Endothelial cell (in vitro differentiated cells): ENCODE measurements around the gene CCT5. TPM values are rescaled to one million over a fixed set of nuclear protein-coding genes. Genes with fewer than 3 reads are reported as not detected.

Experiments used
- DNase-seq: peaks from one replicate; pipeline ENCODE4 v3.0.0; 2021; ENCODE audit warnings: low spot score
- H3K27ac Mint-ChIP-seq: one replicate; pipeline ENCODE4 v1.8.0; 2021; ENCODE audit warnings: mixed read lengths, inconsistent platforms; ENCODE audit not compliant: unreplicated experiment
- H3K27me3 Mint-ChIP-seq: one replicate; pipeline ENCODE4 v1.8.0; 2021; ENCODE audit warnings: mild to moderate bottlenecking, moderate library complexity, mixed read lengths, inconsistent platforms; ENCODE audit not compliant: unreplicated experiment
- H3K36me3 Mint-ChIP-seq: one replicate; pipeline ENCODE4 v1.8.0; 2021; ENCODE audit warnings: mild to moderate bottlenecking, low read depth, mixed read lengths, inconsistent platforms; ENCODE audit not compliant: unreplicated experiment
- H3K4me1 Mint-ChIP-seq: one replicate; pipeline ENCODE4 v1.8.0; 2021; ENCODE audit warnings: mild to moderate bottlenecking, mixed read lengths, inconsistent platforms; ENCODE audit not compliant: unreplicated experiment
- H3K4me3 Mint-ChIP-seq: one replicate; pipeline ENCODE4 v1.8.0; 2021; ENCODE audit warnings: mild to moderate bottlenecking, mixed read lengths, inconsistent platforms; ENCODE audit not compliant: unreplicated experiment
- H3K9me3 Mint-ChIP-seq: one replicate; pipeline ENCODE4 v1.8.0; 2021; ENCODE audit warnings: mixed read lengths, inconsistent platforms; ENCODE audit not compliant: unreplicated experiment
- CTCF ChIP-seq: fragments of 200-600 bp; sonication (generic); IDR thresholded peaks from one replicate; pipeline ENCODE4 v1.5.0; 2021; ENCODE audit warnings: antibody characterized with exemption; ENCODE audit not compliant: unreplicated experiment
- total RNA-seq: library from RNA; stranded (reverse); fragmentation: NEBNext Ultra II Directional; extraction: Animal tissue kit (Norgen Biotek cat#: 25700); gene quantifications from one replicate; pipeline ENCODE4 v1.2.1, GENCODE V29; 2021; ENCODE audit not compliant: unreplicated experiment

Gene CCT5
- total RNA-seq, 1 donor from 2014 or later, result 244 TPM

- Mint-ChIP-seq H3K36me3 (peaks cover 13% of the 10 kb centered on the region), H3K4me1 (no peaks in the 10 kb centered on the region), H3K4me3 (no peak overlapping the region), H3K27me3 (no peaks in the 10 kb centered on the region), H3K9me3 (no peaks in the 10 kb centered on the region), H3K27ac (no peak overlapping the region)
- no peak for DNase-seq
- TF ChIP-seq CTCF, result no peak
Observed at GRCh38 chr5:10229306-10230048, 20.6 kb upstream of the CCT5 start.

GRCh38 chr5:10232386-10232785 is 17.7 kb upstream of the CCT5 start:
- no peak for DNase-seq
- no peak for TF ChIP-seq CTCF
- H3K9me3 Mint-ChIP-seq, result no peaks in the 10 kb centered on the region

GRCh38 chr5:10233011-10233410 is 17.1 kb upstream of the CCT5 start:
- Mint-ChIP-seq H3K27ac (no peak overlapping the region), H3K27me3 (no peaks in the 10 kb centered on the region), H3K9me3 (no peaks in the 10 kb centered on the region), H3K36me3 (no peaks in the 10 kb centered on the region), H3K4me1 (no peaks in the 10 kb centered on the region), H3K4me3 (no peak overlapping the region)
- no peak for DNase-seq
- no peak for TF ChIP-seq CTCF

More at GRCh38 chr5:10232386-10232785, 17.7 kb upstream of the CCT5 start:
- Mint-ChIP-seq H3K4me3 (no peak overlapping the region), H3K4me1 (no peaks in the 10 kb centered on the region), H3K36me3 (no peaks in the 10 kb centered on the region), H3K27me3 (no peaks in the 10 kb centered on the region), H3K27ac (no peak overlapping the region)

GRCh38 chr5:10233505-10233904 is 16.6 kb upstream of the CCT5 start:
- no peaks in the 10 kb centered on the region for H3K27me3 Mint-ChIP-seq
- TF ChIP-seq CTCF, result no peak
- no peaks in the 10 kb centered on the region for H3K4me1 Mint-ChIP-seq
- no peaks in the 10 kb centered on the region for H3K9me3 Mint-ChIP-seq
- H3K27ac Mint-ChIP-seq, result no peak overlapping the region
- peaks cover under 1% of the 10 kb centered on the region for H3K36me3 Mint-ChIP-seq
- H3K4me3 Mint-ChIP-seq, result no peak overlapping the region
- peak; percentile 52 for DNase-seq

- Mint-ChIP-seq H3K4me3 (no peak overlapping the region), H3K27ac (no peak overlapping the region), H3K9me3 (no peaks in the 10 kb centered on the region), H3K27me3 (no peaks in the 10 kb centered on the region), H3K36me3 (peaks cover 5% of the 10 kb centered on the region), H3K4me1 (no peaks in the 10 kb centered on the region)
- no peak for TF ChIP-seq CTCF
- no peak for DNase-seq
Observed at GRCh38 chr5:10235350-10235749, 14.7 kb upstream of the CCT5 start.
